GM18517 (cell line): Measurements from ENCODE around the gene C11orf86.
"Not testable (repeated sequence)": the region's sequence is repeated elsewhere in the genome, so short reads cannot be mapped to it uniquely, and the experiment has no call there.

Experiments used
- ATAC-seq: cut with Tn5 transposase; IDR thresholded peaks from one replicate; pipeline ENCODE4 v1.9.1; 2021; ENCODE audit warnings: mild to moderate bottlenecking, moderate library complexity; ENCODE audit not compliant: unreplicated experiment

Gene C11orf86

DNA sequence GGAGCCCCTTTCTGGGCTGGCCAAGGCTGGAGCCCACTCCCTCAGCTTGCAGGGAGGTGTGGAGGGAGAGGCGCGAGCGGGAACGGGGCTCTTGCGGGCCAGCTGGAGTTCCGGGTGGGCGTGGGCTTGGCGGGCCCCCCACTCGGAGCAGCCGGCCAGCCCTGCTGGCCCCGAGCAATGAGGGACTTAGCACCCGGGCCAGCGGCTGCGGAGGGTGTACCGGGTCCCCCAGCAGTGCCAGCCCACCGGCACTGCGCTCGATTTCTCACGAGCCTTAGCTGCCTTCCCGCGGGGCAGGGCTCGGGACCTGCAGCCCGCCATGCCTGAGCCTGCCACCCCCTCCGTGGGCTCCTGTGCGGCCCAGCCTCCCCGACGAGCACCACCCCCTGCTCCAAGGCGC is 13.6 kb downstream of the C11orf86 start:
- ATAC-seq: not testable (repeated sequence)

DNA sequence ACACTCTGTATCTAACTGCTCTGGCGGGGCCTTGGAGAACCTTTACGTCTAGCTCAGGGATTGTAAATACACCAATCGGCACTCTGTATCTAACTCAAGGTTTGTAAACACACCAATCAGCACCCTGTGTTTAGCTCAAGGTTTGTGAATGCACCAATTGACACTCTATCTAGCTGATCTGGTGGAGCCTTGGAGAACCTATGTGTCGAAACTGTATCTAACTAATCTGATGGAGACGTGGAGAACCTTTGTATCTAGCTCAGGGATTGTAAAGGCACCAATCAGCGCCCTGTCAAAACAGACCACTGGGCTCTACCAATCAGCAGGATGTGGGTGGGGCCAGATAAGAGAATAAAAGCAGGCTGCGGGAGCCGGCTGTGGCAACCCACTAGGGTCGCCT is 14.3 kb downstream of the C11orf86 start:
- not testable (repeated sequence) for ATAC-seq

DNA sequence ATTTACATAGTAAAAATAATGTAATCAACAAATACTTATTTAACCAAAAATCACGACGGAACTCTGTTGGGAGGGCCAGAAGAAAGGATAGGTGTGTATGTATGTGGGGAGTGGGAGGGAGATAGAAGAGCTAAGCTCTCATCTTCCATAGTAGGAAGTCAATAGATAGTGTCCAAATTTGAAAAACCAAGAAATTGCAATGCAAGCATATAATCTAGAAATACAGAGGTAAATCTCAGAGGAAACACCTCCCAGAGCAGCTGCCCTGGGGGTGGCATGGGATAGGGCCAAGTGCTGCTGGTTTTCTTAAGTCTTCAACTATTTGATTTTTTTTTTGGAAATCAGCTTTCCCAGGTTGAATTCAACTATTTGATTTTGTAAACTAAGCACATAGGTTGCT is 16.9 kb downstream of the C11orf86 start:
- no peak for ATAC-seq

DNA sequence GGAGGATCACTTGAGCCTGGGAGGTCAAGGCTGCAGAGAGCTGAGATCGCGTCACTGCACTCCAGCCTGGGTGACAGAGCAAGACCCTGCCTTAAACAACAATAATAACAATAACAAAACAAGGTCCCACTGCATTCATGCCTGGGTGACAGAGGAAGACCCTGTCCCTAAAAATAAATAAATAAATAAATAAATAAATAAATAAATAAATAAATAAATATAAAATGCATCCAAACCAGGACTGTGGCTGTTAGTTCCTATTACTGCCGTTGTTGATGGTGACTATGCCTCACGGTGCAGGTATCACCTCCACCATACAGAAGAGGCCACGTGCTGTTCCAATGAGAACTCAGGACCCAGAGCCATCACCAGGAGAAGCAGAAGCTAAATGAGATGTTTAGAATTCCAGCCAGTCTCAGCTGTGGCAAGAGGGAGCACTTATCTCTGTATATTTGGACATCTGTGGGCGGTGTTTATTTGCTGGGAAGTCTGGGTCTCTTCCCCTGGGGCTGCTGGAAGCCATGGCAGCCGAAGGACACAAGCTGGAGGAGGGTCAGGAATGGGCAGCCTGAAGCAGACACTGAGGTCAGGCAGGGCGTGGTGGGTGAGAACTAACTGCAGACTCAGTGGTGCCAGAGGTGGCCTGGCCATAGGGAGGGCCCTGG is 21.6 kb downstream of the C11orf86 start:
- no peak for ATAC-seq

DNA sequence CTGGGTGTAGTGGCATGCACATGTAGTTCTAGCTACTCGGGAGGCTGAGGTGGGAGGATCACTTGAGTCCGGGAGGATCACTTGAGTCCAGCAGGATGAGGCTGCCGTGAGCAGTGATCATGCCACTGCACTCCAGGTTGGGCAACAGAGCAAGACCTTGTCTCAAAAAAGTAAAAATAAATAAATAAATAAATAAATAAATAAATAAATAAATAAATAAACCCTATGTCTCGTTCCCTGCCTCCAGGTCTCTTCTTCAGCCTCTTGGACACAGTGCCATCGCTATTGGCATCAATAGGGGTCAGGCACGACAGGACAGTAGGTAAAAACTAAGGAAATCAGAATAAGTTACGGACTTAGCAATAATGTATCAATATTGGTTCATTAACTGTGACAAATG is 24.5 kb downstream of the C11orf86 start:
- ATAC-seq: no peak

DNA sequence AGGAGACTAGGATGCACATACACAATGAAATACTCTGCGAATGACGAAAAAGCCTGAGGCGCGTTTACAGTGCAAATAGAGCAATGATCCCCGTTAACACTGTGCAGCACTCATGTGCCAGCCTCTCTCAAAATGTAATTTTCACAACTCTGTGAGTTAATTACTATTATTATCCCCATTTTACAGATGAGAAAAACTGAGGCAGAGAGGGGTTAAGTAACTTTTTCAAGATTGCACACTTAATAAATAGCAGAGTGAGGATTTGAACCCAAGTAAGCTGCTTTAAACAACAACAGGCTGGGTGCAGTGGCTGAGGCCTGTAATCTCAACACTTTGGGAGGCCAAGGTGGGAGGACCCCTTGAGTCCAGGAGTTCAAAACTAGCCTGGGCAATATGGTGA is 26.2 kb downstream of the C11orf86 start:
- no peak for ATAC-seq

DNA sequence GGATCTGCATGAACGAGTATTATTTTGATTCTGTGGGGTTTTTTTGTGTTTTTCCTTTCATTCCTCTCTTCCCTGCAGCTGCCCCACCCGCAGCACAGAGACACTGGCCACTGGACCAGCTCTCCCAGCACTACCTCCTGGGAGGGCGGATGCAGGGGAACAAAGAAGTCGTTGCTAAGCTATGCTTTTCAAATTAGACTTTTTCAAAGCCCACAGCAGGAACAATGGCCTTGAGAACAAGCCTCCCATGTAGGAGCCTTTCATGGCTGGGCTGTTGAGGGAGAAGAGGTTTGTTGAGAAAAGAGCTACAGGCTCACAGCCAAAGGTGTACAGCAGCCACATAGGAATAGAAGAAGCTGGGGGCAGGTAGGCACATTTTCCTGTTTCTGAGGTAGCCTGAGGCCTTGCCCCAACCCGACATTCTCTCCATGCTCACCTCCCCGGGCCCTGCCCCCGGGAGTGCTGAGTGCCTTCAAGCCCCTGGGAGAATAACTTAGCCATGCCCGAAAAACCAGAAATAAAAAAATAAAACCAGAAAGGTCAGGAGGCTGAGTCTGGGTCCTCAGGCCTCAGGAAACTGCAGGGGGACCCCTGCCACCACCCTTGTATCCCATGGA is 27.3 kb downstream of the C11orf86 start:
- no peak for ATAC-seq

DNA sequence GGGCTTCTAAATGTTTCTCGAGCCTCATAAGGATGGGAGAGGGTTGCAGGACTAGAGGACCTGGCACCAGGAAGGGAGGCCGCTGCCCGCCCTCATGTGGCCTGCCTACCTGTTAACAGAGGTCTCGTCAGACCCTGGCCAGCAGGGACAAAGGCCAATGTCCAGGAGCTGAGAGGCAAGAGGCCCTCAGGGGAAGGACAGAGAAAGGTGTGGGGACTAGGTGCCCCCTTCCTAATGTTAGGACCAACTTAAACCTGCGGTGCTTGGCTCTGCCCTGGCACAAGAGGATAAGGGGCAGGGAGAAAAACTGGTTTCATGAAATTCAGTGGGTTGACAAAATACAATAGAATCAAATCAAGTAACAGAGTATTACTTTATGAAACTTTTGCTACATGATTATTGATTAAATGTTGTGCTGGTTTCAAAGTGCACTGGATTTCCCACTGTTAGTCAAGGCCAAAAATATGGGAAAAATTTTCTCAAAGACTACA is 27.9 kb downstream of the C11orf86 start:
- ATAC-seq: no peak

DNA sequence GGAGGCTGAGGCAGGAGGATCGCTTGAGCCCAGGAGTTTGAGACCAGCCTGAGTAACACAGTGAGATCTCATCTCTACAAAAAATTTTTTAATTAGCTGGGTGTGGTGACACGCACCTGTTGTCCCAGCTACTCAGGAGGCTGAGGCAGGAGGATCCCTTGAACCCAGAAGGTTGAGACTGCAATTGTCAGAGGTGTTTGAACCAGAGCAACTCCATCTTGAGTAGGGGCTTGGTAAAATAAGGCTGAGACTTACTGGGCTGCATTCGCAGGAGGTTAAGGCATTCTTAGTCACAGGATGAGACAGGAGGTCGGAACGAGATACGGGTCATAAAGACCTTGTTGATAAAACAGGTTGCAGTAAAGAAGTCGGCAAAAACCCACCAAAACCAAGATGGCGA is 30.1 kb downstream of the C11orf86 start:
- ATAC-seq: not testable (repeated sequence)

DNA sequence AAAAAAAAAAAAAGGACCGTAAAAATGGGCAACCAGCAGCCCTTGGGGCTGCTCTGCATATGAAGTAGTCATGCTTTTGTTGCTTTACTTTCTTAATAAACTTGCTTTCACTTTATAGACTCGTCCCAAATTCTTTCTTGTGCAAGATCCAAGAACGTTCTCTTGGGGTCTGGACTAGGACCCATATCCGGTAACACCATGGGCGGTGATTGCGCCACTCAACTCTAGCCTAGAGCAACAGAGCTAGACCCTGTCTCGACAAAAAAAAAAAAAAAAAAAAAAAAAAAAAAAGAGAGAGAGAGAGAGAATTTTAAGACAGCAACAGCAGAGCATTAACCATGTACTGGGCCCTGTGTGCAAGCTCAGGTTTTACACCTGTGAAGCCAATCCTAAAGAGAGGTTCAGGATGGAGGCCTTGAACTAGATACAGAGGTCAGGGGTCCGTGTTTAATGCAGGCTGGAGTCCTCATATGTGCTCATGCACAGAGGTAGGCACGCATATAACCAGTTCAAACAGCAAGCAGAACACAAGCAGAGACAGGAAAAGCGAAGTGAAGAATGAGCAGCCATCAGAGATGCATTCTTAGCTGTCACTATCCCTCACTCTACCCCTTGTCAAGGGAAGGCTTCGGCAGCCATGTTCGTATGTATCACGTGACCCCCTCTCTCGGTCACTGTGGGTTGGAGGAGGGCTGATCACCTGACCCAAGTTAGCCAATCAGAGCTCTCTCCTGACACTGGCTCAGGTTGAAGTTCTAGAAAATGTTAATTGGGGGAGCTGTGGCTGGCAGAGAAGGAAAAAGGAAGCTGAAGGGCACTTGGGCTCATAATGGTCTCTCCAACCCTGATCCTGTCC is 31.2 kb downstream of the C11orf86 start:
- ATAC-seq: no peak

DNA sequence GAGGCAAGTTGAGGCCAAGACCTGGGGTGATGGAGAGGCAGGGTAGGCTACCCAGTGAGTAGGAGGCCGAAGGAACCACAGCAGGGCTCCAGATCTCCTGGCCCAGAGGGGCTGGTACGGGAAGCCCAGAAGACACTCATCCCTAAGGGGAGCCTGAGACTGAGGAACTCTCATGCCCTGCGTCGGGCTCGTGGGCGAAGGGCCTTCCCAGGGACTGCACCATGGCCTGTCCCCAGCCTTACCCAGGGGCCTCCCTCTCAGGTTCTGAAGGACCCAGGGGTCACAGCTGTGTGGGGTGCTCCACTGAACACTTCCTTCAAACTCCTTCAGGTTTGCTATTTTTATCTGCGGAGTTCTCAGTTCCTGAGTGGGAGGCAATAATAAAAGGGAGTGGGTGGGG is 32.0 kb downstream of the C11orf86 start:
- no peak for ATAC-seq

DNA sequence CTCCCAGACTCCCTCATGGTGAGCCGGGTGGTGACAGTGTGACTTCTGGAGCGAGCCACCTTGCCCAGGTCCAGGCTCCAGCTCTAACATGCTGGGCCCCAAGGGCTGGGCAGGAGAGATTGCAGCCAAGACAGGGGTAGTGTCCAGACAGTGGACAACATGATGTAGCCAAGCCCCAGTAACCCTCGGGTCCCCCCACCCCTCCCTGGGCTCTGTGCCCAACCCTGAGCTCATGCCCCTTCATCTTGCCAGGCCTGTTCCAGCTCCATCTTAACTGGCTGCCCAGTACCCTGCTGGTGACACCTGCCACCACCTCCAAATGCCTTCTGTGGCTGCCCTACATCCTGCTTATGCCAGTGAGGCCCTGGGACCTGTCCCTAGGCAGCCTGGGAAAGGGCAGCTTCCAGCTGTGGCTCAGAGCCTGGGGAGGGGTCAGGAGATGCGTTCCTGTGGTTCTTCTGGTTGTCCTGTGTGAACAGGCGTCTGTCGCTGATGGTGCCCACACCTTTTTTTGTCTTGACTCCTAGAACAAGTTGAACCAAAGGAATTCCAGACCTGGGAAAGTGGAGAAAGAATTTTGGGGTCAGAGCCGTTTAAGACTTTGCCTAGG is 35.3 kb downstream of the C11orf86 start:
- ATAC-seq: no peak

DNA sequence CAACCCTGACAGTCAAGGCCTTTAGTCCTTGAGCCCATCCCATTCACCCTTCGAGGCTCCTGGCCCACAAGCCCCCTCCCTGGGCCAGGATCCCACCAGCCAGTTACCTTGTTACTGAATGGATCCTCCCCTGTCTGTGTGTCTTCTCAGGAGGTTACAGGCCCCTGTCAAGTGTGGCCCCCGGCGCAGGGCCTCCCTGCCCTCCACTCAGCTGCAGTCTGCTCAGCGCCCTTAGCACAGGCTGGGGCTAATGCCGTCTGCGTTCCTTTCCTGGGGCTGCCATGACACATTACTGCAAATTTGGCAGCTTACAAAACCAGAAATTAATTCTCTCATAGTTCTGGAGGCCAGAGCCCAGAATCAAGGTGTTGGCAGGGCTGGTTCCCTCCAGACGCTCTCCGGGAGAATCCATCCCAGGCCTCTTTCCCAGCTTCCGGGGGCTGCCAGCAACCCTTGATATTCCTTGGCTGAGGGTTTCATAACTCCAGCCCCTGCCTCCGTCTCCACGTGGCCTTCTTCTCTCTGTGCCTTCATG is 38.5 kb downstream of the C11orf86 start:
- ATAC-seq: no peak

DNA sequence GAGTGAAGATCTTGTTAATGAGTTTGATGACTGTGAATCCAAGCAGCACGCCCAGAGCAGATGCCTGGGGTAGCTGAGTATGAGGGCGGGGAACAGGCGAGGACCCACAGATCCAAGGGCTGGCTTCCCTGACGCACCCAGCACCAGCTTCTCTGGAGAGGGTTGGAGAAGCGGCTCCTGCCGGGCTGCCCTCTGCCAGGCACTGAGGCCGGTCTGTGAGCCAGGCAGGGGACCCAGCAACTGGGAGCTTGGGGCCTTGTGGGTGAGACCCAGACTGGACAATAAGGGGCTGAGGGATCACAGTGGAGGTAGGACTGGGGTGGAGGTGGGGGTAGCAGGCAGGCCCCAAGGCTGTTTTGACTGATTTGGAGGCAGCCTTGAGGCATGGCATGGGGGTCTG is 39.2 kb downstream of the C11orf86 start:
- no peak for ATAC-seq

DNA sequence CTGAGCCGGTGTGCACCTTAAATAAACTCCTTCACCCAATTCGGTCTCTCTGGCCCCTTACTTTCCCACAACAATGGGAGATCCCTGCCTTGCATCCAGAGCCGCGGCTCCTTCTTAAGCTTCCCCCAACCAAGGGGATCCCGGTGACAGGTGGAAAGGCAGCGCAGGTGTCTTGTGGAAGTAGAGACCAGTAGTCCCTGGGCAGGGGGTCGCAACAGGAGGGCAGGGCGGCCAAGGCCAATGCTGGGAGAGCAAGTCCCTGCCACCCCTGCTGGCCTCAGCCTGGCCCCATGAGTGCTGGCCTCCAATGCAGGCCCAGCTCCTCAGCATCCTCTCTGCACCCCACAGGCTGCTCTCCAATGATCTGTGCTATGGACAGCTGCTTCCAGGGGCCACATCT is 39.9 kb downstream of the C11orf86 start:
- no peak for ATAC-seq

DNA sequence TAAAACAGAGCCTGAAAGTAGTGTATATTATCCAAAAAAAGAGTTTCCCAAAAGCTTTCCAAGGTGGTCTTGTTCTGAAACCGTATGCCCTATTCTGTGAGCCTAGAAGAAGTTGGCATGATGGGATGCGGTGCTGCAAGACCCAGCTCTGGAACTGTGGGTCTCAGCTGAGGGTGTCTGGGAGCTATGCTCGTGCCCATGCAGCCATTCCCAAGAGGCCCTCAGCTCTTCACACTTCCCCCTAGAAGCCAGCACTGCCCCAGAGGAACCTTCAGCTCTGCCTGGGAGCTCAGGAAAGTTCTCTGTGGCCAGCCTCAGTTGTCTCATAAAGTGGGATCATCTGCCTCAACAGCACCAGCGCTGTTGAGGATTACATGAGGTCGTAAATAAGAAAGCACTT is 41.4 kb downstream of the C11orf86 start:
- no peak for ATAC-seq

DNA sequence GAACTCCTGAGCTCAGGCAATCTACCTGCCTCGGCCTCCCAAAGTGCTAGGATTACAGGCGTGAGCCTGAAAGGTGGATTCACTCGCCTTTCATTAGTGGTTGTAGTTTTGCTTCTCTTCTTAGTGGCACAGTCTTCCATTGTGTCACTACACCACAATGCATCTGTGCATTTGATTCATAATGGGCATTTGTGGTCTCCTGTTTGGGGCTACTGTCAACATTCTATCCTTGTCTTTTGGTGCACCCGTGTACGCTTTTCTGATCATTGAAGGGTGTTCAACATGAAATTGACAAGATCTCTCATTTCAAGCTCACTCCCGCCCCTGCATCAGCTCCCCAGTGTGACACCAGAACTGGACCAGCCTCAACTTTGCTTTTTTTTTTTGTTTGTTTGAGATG is 45.8 kb downstream of the C11orf86 start:
- ATAC-seq: no peak

DNA sequence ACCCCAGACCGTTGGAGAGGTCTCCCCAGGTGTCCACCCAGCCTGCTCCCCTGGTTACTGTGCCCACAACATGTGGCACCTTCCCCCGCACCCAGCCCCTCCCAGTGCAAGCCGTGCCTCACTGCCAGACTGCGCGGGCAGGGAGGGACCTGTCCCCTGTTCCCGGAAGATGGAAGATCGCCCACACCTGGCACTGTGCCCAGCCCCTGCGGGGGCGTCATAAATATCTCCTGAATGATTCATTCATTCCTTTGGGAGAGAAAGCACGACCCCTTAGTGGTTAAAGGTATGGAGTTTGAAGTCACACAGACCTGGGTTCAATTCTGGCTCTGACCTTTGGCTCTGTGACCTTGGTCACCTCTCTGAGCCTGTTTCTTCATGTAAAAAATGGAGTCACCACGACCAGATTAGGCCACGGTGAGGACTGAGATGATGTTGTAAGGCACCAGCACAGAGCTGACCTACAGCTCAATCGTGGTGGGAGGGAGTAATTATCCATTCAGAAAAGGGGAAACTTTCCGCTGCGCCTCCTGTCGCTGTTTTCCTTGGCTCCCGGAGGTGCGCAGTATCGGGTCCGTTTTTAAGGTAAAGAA is 47.3 kb downstream of the C11orf86 start:
- ATAC-seq: no peak

DNA sequence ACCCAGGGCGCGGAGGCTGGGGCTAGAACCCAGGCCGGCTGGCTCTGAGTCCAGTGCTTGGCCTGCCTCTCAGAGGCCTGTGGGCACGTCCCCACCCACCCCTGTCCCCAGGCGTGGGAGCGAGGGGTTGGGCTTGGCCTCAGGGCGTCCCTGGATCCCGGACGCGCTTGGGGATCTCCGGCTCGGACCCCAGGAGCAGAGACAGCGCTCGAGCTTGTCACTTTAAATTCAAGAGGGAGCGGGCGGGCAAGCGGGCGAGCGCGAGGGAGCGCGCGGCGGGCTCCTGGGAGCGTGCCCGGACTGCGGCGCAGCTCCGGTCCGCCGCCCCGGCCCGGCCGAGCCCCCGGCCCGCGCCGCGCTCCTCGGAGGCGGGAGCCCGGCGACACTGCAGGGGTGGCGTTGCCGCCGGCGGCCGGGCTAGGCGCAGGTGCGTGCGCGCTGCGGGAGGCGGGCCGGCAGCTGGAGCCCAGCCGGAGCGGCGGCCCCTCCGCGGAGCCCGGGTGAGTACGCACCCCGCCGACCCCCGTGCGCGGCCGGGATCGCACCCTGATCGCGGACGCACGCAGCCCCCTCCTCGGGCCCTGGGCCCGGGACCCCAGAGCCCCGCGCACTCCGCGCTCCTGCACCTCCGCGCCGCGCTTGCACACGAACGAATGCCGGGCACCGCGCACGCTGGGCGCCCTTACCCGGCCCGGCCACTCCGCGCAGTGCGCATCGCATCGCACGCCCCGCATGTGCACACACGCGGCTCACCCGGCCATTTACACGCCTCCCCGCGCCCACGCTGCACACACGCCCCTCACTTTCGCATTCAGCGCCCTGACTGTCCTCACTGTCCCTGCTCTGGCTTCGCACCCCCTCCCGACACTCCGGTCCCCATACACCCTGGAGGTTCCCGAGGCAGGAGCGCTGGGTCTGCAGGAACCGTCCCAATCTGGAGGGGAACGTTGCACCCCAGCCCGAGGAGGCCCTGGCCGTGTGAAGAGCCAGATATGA is 48.2 kb downstream of the C11orf86 start, which contains the start of gene SYT12:
Gene SYT12, plus strand, starts transcription at position 174 of the 996 bp plus-strand sequence. CDS start 7,011 bp downstream, outside the sequence.
- ATAC-seq: no peak
